H9 (cell line): ENCODE results near the gene TRHDE. TPM values are rescaled to one million over a fixed set of nuclear protein-coding genes. Genes with fewer than 3 reads are reported as not detected.

Experiments
- DNase-seq: peaks from one replicate; pipeline ENCODE4 v3.0.0-alpha.2; 2017
- H2AFZ ChIP-seq: one replicate; pipeline ENCODE4 v1.6.1; 2013; ENCODE audit warnings: mild to moderate bottlenecking, low read length, control low read depth, moderate library complexity
- H2AK5ac ChIP-seq: 2 replicates; pipeline ENCODE4 v1.6.1; 2013; ENCODE audit warnings: low read length, control low read depth, mixed read lengths; ENCODE audit not compliant: insufficient read length
- H2BK120ac ChIP-seq: one replicate; pipeline ENCODE4 v1.6.1; 2013; ENCODE audit warnings: low read depth, mild to moderate bottlenecking, low read length, control low read depth, inconsistent platforms; ENCODE audit not compliant: poor library complexity, severe bottlenecking
- H2BK12ac ChIP-seq: 2 replicates; pipeline ENCODE4 v1.6.1; 2013; ENCODE audit warnings: low read length, control low read depth, mixed read lengths, low read depth; ENCODE audit not compliant: insufficient read length
- H2BK15ac ChIP-seq: 2 replicates; pipeline ENCODE4 v1.6.1; 2013; ENCODE audit warnings: low read depth, low read length, control low read depth
- H2BK20ac ChIP-seq: one replicate; pipeline ENCODE4 v1.6.1; 2013; ENCODE audit warnings: low read depth, mild to moderate bottlenecking, low read length, control low read depth, inconsistent platforms; ENCODE audit not compliant: poor library complexity, severe bottlenecking
- H2BK5ac ChIP-seq: 2 replicates; pipeline ENCODE4 v1.6.1; 2013; ENCODE audit warnings: low read length, control low read depth, mixed read lengths; ENCODE audit not compliant: insufficient read length
- H3K14ac ChIP-seq: 2 replicates; pipeline ENCODE4 v1.6.1; 2013; ENCODE audit warnings: low read length, control low read depth; ENCODE audit not compliant: insufficient read depth
- H3K18ac ChIP-seq: 2 replicates; pipeline ENCODE4 v1.6.1; 2013; ENCODE audit warnings: low read depth, mild to moderate bottlenecking, mixed read lengths, low read length, control low read depth; ENCODE audit not compliant: insufficient read length
- H3K23ac ChIP-seq: 2 replicates; pipeline ENCODE4 v1.6.1; 2013; ENCODE audit warnings: low read length, control low read depth, mixed read lengths, low read depth; ENCODE audit not compliant: insufficient read length
- H3K23me2 ChIP-seq: 2 replicates; pipeline ENCODE4 v1.6.1; 2013; ENCODE audit warnings: low read depth, mild to moderate bottlenecking, mixed read lengths, low read length, control low read depth; ENCODE audit not compliant: insufficient read length, poor library complexity, severe bottlenecking
- H3K27ac ChIP-seq: 2 replicates; pipeline ENCODE4 v1.5.1; 2013; ENCODE audit warnings: low read length, control low read depth, mixed read lengths, low read depth; ENCODE audit not compliant: insufficient read length
- H3K27me3 ChIP-seq: 2 replicates; pipeline ENCODE4 v1.6.1; 2013; ENCODE audit warnings: low read length, control low read depth, inconsistent platforms; ENCODE audit not compliant: insufficient read depth
- H3K4ac ChIP-seq: 2 replicates; pipeline ENCODE4 v1.6.1; 2013; ENCODE audit warnings: low read depth, mild to moderate bottlenecking, control low read depth, inconsistent platforms, low read length, moderate library complexity
- H3K4me1 ChIP-seq: 2 replicates; pipeline ENCODE4 v1.6.1; 2013; ENCODE audit warnings: low read length, control low read depth, inconsistent platforms; ENCODE audit not compliant: insufficient read depth
- H3K4me2 ChIP-seq: 2 replicates; pipeline ENCODE4 v1.6.1; 2013; ENCODE audit warnings: low read length, control low read depth, mixed read lengths; ENCODE audit not compliant: insufficient read length, insufficient read depth
- H3K56ac ChIP-seq: 2 replicates; pipeline ENCODE4 v1.6.1; 2013; ENCODE audit warnings: low read depth, mild to moderate bottlenecking, mixed read lengths, low read length, control low read depth; ENCODE audit not compliant: insufficient read length
- H3K79me1 ChIP-seq: 2 replicates; pipeline ENCODE4 v1.6.1; 2013; ENCODE audit warnings: low read depth, mild to moderate bottlenecking, moderate library complexity, low read length, control low read depth, inconsistent platforms; ENCODE audit not compliant: insufficient read depth, poor library complexity, severe bottlenecking
- H3K79me2 ChIP-seq: 2 replicates; pipeline ENCODE4 v1.6.1; 2013; ENCODE audit warnings: low read length, control low read depth, inconsistent platforms; ENCODE audit not compliant: insufficient read depth
- H3K9ac ChIP-seq: 2 replicates; pipeline ENCODE4 v1.6.1; 2013; ENCODE audit warnings: low read length, control low read depth, mixed read lengths; ENCODE audit not compliant: insufficient read length; ENCODE audit errors: extremely low read depth
- H3K9me3 ChIP-seq: one replicate; pipeline ENCODE4 v1.6.1; 2013; ENCODE audit warnings: low read depth, low read length, inconsistent platforms; ENCODE audit not compliant: control insufficient read depth
- H3T11ph ChIP-seq: one replicate; pipeline ENCODE4 v1.6.1; 2013; ENCODE audit warnings: mild to moderate bottlenecking, low read length, control low read depth, inconsistent platforms
- H4K20me1 ChIP-seq: one replicate; pipeline ENCODE4 v1.6.1; 2013; ENCODE audit not compliant: control insufficient read depth, insufficient read length, insufficient read depth
- H4K5ac ChIP-seq: 2 replicates; pipeline ENCODE4 v1.6.1; 2013; ENCODE audit warnings: low read depth, mild to moderate bottlenecking, mixed read lengths, low read length, control low read depth; ENCODE audit not compliant: insufficient read length
- H4K8ac ChIP-seq: replicated peaks from 2 replicates; pipeline ENCODE4 v1.6.1; 2013; ENCODE audit warnings: low read length, control low read depth, mixed read lengths, low read depth; ENCODE audit not compliant: insufficient read length
- H4K91ac ChIP-seq: 2 replicates; pipeline ENCODE4 v1.6.1; 2013; ENCODE audit warnings: low read depth, mild to moderate bottlenecking, moderate library complexity, mixed read lengths, low read length, control low read depth; ENCODE audit not compliant: insufficient read length
- H3K27ac Mint-ChIP-seq, 3 experiments: 2 replicates in 2 of 3; 3 replicates in 1 of 3; pipeline ENCODE4 v1.8.0; 2020 to 2021; ENCODE audit warnings: mixed read lengths in 3 of 3, mild to moderate bottlenecking in 1 of 3, moderate library complexity in 1 of 3
- H3K27me3 Mint-ChIP-seq: 2 replicates; pipeline ENCODE4 v1.8.0; 2021; ENCODE audit warnings: low read depth, mild to moderate bottlenecking, moderate library complexity, mixed read lengths
- H3K36me3 Mint-ChIP-seq, 3 experiments: 2 replicates in 2 of 3; 3 replicates in 1 of 3; pipeline ENCODE4 v1.8.0; 2020 to 2021; ENCODE audit warnings: low read depth in 3 of 3, mixed read lengths in 3 of 3; ENCODE audit not compliant: insufficient read depth in 1 of 3
- H3K4me1 Mint-ChIP-seq, 2 experiments: 2 replicates each; pipeline ENCODE4 v1.8.0; 2020; ENCODE audit warnings: mixed read lengths in 2 of 2
- H3K4me3 Mint-ChIP-seq, 2 experiments: 2 replicates in 1 of 2; 3 replicates in 1 of 2; pipeline ENCODE4 v1.8.0; 2020 to 2021; ENCODE audit warnings: mild to moderate bottlenecking in 2 of 2, mixed read lengths in 2 of 2, moderate library complexity in 1 of 2
- H3K9me3 Mint-ChIP-seq, 2 experiments: 2 replicates in 1 of 2; 3 replicates in 1 of 2; pipeline ENCODE4 v1.8.0; 2020; ENCODE audit warnings: mild to moderate bottlenecking in 2 of 2, mixed read lengths in 2 of 2, moderate library complexity in 1 of 2
- WGBS: extraction: QIAGEN DNeasy Blood & Tissue Kit; methylation state at CpG from one replicate; pipeline ENCODE4 v1.1.7; 2013; ENCODE audit warnings: missing lambda C conversion rate, low lambda C conversion rate, mixed read lengths; ENCODE audit not compliant: insufficient read length; ENCODE audit errors: extremely low coverage; 5-methylcytosine and 5-hydroxymethylcytosine counted together
- total RNA-seq: library from RNA; stranded (reverse); gene quantifications from 2 replicates; pipeline ENCODE4 v1.2.1, GENCODE V29; 2021
- TF ChIP-seq, protein P1 (sequence below): fragments of 200-600 bp; sonication (generic); conservative IDR thresholded peaks from 3 replicates; pipeline ENCODE4 v1.8.0; 2021; ENCODE audit warnings: antibody characterized with exemption, mild to moderate bottlenecking

TRHDE gene
- total RNA-seq, 1 experiment from 2014 or later, result 1.0 TPM

DNA sequence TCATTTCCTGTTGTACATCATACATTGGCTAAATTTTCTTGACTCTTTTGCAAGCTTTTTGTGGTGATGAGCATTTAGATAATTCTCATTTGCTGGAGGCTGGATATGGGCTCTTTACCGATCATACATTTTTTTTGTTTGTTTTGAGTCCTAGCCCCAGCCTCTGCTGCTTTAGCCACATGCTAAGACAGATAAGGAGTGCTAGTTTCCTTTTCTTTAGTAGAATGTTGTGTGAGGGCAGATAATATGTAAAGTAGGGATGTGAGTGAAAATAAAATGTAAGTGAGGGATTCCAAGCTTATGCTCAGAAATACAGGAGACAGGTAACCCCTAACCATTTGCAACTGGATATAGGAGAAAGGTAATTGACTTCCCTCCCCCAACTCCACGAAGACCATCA is 405.7 kb downstream of the TRHDE start:
- no peak overlapping the region for H2BK15ac ChIP-seq
- H3K9me3 ChIP-seq, result no peaks in the 10 kb centered on the region
- H4K5ac ChIP-seq, result no peak overlapping the region
- H3K14ac ChIP-seq, result no peak overlapping the region
- no peaks in the 10 kb centered on the region for H3K36me3 Mint-ChIP-seq
- H2BK120ac ChIP-seq, result no peak overlapping the region
- no peak for DNase-seq
- H3K4ac ChIP-seq, result no peak overlapping the region
- H2AK5ac ChIP-seq, result no peak overlapping the region
- no peak overlapping the region for H3K9ac ChIP-seq
- H4K20me1 ChIP-seq, result no peaks in the 10 kb centered on the region
- no peaks in the 10 kb centered on the region for H3K4me1 ChIP-seq
- H3K56ac ChIP-seq, result no peak overlapping the region
- H3K23ac ChIP-seq, result no peak overlapping the region
- H3K27ac Mint-ChIP-seq, result no peak overlapping the region; a peak in 1 of 7 replicates
- H3K27me3 ChIP-seq, result no peaks in the 10 kb centered on the region
- no peak overlapping the region for H4K8ac ChIP-seq
- H3K18ac ChIP-seq, result no peak overlapping the region
- no peaks in the 10 kb centered on the region for H3K79me1 ChIP-seq
- no peak overlapping the region for H2BK5ac ChIP-seq
- H3K4me2 ChIP-seq, result no peak overlapping the region
- no CpG with 5 or more reads among the region's 2 CpGs for WGBS
- no peak overlapping the region for H2BK20ac ChIP-seq
- TF ChIP-seq, protein P1, sequence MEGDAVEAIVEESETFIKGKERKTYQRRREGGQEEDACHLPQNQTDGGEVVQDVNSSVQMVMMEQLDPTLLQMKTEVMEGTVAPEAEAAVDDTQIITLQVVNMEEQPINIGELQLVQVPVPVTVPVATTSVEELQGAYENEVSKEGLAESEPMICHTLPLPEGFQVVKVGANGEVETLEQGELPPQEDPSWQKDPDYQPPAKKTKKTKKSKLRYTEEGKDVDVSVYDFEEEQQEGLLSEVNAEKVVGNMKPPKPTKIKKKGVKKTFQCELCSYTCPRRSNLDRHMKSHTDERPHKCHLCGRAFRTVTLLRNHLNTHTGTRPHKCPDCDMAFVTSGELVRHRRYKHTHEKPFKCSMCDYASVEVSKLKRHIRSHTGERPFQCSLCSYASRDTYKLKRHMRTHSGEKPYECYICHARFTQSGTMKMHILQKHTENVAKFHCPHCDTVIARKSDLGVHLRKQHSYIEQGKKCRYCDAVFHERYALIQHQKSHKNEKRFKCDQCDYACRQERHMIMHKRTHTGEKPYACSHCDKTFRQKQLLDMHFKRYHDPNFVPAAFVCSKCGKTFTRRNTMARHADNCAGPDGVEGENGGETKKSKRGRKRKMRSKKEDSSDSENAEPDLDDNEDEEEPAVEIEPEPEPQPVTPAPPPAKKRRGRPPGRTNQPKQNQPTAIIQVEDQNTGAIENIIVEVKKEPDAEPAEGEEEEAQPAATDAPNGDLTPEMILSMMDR, result no peak
- H4K91ac ChIP-seq, result no peak overlapping the region
- H3K79me2 ChIP-seq, result no peaks in the 10 kb centered on the region
- H3K27ac ChIP-seq, result no peak overlapping the region
- no peak overlapping the region for H3T11ph ChIP-seq
- no peak overlapping the region for H2AFZ ChIP-seq
- H3K4me1 Mint-ChIP-seq, result peaks cover 18 to 19% of the 10 kb centered on the region in 2 experiments
- no peaks in the 10 kb centered on the region for H3K27me3 Mint-ChIP-seq
- no peak overlapping the region for H3K4me3 Mint-ChIP-seq
- no peak overlapping the region for H2BK12ac ChIP-seq
- no peaks in the 10 kb centered on the region for H3K9me3 Mint-ChIP-seq
- no peaks in the 10 kb centered on the region for H3K23me2 ChIP-seq
